ENCODE results near the gene CBS. TPM values are rescaled to one million over a fixed set of nuclear protein-coding genes. Genes with fewer than 3 reads are reported as not detected.
"Not testable (repeated sequence)": the region's sequence is repeated elsewhere in the genome, so short reads cannot be mapped to it uniquely, and the experiment has no call there.

CBS gene
- total and polyA plus RNA-seq, 5 donors = 4.8 to 13.3 (median 10.5) TPM

- DNase-seq (no peak), ATAC-seq (no peak)
- intact Hi-C loops (cut with DNase I) = no loop called here
- 92% methylated on average over 8 of the region's 8 CpGs for WGBS
- no peaks in the 10 kb centered on the region for H3K4me1 ChIP-seq (ENCODE audit: control insufficient read depth, insufficient read depth, low read length)
- no peaks in the 10 kb centered on the region for H3K27me3 ChIP-seq (ENCODE audit: control insufficient read depth, insufficient read depth)
- H3K9me3 ChIP-seq (ENCODE audit: control insufficient read depth, low read length) = no peaks in the 10 kb centered on the region
- H3K27ac ChIP-seq (ENCODE audit: low read length) = no peak overlapping the region
- no peak overlapping the region for H3K4me3 ChIP-seq (ENCODE audit: low read length)
These were observed 52.5 kb downstream of the CBS start for GRCh38 chr21:43023175-43023574.

- H3K4me1 ChIP-seq (ENCODE audit: control insufficient read depth, insufficient read depth, low read length) = no peaks in the 10 kb centered on the region
- DNase-seq (no peak), ATAC-seq (peak in 1 of 2 donors; percentile 43)
- no peak overlapping the region for H3K4me3 ChIP-seq (ENCODE audit: low read length)
- WGBS = 92% methylated on average over 28 of the region's 28 CpGs
- no peaks in the 10 kb centered on the region for H3K9me3 ChIP-seq (ENCODE audit: control insufficient read depth, low read length)
- no peak overlapping the region for H3K27ac ChIP-seq (ENCODE audit: low read length)
- H3K27me3 ChIP-seq (ENCODE audit: control insufficient read depth, insufficient read depth) = no peaks in the 10 kb centered on the region
- intact Hi-C loops (cut with DNase I) = no loop called here
These were observed 53.7 kb downstream of the CBS start for GRCh38 chr21:43021756-43022600.

GRCh38 chr21:43021191-43021590 is 54.4 kb downstream of the CBS start:
- ATAC-seq = no peak
- 93% methylated on average over 10 of the region's 10 CpGs for WGBS
- no peak overlapping the region for H3K27ac ChIP-seq (ENCODE audit: low read length)
- no peak overlapping the region for H3K4me3 ChIP-seq (ENCODE audit: low read length)
- no peak for DNase-seq
- no peaks in the 10 kb centered on the region for H3K27me3 ChIP-seq (ENCODE audit: control insufficient read depth, insufficient read depth)
- H3K4me1 ChIP-seq (ENCODE audit: control insufficient read depth, insufficient read depth, low read length) = no peaks in the 10 kb centered on the region
- H3K9me3 ChIP-seq (ENCODE audit: control insufficient read depth, low read length) = no peaks in the 10 kb centered on the region
- intact Hi-C loops (cut with DNase I) = no loop called here

GRCh38 chr21:43020771-43021170 is 54.9 kb downstream of the CBS start:
- H3K27ac ChIP-seq (ENCODE audit: low read length) = no peak overlapping the region
- H3K4me1 ChIP-seq (ENCODE audit: control insufficient read depth, insufficient read depth, low read length) = no peaks in the 10 kb centered on the region
- no peaks in the 10 kb centered on the region for H3K27me3 ChIP-seq (ENCODE audit: control insufficient read depth, insufficient read depth)
- DNase-seq = no peak
- H3K4me3 ChIP-seq (ENCODE audit: low read length) = no peak overlapping the region
- intact Hi-C loops (cut with DNase I) = no loop called here
- H3K9me3 ChIP-seq (ENCODE audit: control insufficient read depth, low read length) = no peaks in the 10 kb centered on the region
- WGBS = 90% methylated on average over 6 of the region's 6 CpGs
- no peak for ATAC-seq

- no peak overlapping the region for H3K4me3 ChIP-seq (ENCODE audit: low read length)
- H3K9me3 ChIP-seq (ENCODE audit: control insufficient read depth, low read length) = no peaks in the 10 kb centered on the region
- H3K27ac ChIP-seq (ENCODE audit: low read length) = no peak overlapping the region
- no peaks in the 10 kb centered on the region for H3K27me3 ChIP-seq (ENCODE audit: control insufficient read depth, insufficient read depth)
- 94% methylated on average over 13 of the region's 13 CpGs for WGBS
- H3K4me1 ChIP-seq (ENCODE audit: control insufficient read depth, insufficient read depth, low read length) = no peaks in the 10 kb centered on the region
- ATAC-seq (no peak), DNase-seq (no peak)
- intact Hi-C loops (cut with DNase I) = no loop called here
These were observed 55.5 kb downstream of the CBS start for GRCh38 chr21:43020177-43020576.

- no peak for ATAC-seq
- Histone ChIP-seq H3K4me3 (ENCODE audit: low read length) (no peak overlapping the region), H3K27me3 (ENCODE audit: control insufficient read depth, insufficient read depth) (no peaks in the 10 kb centered on the region), H3K27ac (ENCODE audit: low read length) (no peak overlapping the region), H3K4me1 (ENCODE audit: control insufficient read depth, insufficient read depth, low read length) (no peaks in the 10 kb centered on the region), H3K9me3 (ENCODE audit: control insufficient read depth, low read length) (no peaks in the 10 kb centered on the region)
- intact Hi-C loops (cut with DNase I) = no loop called here
- DNase-seq = no peak
- WGBS = 72% methylated on average over 10 of the region's 10 CpGs
These were observed 57.1 kb downstream of the CBS start for GRCh38 chr21:43018519-43018918.

GRCh38 chr21:43016728-43017127 is 58.9 kb downstream of the CBS start:
- ATAC-seq (no peak), DNase-seq (no peak)
- H3K4me1 ChIP-seq (ENCODE audit: control insufficient read depth, insufficient read depth, low read length) = no peaks in the 10 kb centered on the region
- no peaks in the 10 kb centered on the region for H3K9me3 ChIP-seq (ENCODE audit: control insufficient read depth, low read length)
- intact Hi-C loops (cut with DNase I) = no loop called here
- no peak overlapping the region for H3K4me3 ChIP-seq (ENCODE audit: low read length)
- WGBS = 96% methylated on average over 13 of the region's 13 CpGs
- no peaks in the 10 kb centered on the region for H3K27me3 ChIP-seq (ENCODE audit: control insufficient read depth, insufficient read depth)
- no peak overlapping the region for H3K27ac ChIP-seq (ENCODE audit: low read length)

- ATAC-seq = no peak
- Histone ChIP-seq H3K4me1 (ENCODE audit: control insufficient read depth, insufficient read depth, low read length) (no peaks in the 10 kb centered on the region), H3K4me3 (ENCODE audit: low read length) (no peak overlapping the region), H3K27me3 (ENCODE audit: control insufficient read depth, insufficient read depth) (no peaks in the 10 kb centered on the region), H3K9me3 (ENCODE audit: control insufficient read depth, low read length) (no peaks in the 10 kb centered on the region), H3K27ac (ENCODE audit: low read length) (no peak overlapping the region)
- no peak for DNase-seq
- intact Hi-C loops (cut with DNase I) = no loop called here
- WGBS = 74% methylated on average over 13 of the region's 13 CpGs
These were observed 59.6 kb downstream of the CBS start for GRCh38 chr21:43015906-43016540.

GRCh38 chr21:43012596-43012995 is 63.0 kb downstream of the CBS start:
- no peak overlapping the region for H3K27ac ChIP-seq (ENCODE audit: low read length)
- H3K4me3 ChIP-seq (ENCODE audit: low read length) = no peak overlapping the region
- ATAC-seq = peak in 1 of 2 donors; percentile 26
- no peaks in the 10 kb centered on the region for H3K27me3 ChIP-seq (ENCODE audit: control insufficient read depth, insufficient read depth)
- DNase-seq = no peak
- no peaks in the 10 kb centered on the region for H3K9me3 ChIP-seq (ENCODE audit: control insufficient read depth, low read length)
- H3K4me1 ChIP-seq (ENCODE audit: control insufficient read depth, insufficient read depth, low read length) = no peaks in the 10 kb centered on the region
- WGBS = 92% methylated on average over 6 of the region's 6 CpGs
- intact Hi-C loops (cut with DNase I) = no loop called here

GRCh38 chr21:43006874-43007208 is 68.8 kb downstream of the CBS start:
- 76% methylated on average over 4 of the region's 4 CpGs for WGBS

GRCh38 chr21:43006051-43006873 is 69.4 kb downstream of the CBS start:
- H3K27ac ChIP-seq (ENCODE audit: low read length); H3K4me3 ChIP-seq (ENCODE audit: low read length); H3K9me3 ChIP-seq (ENCODE audit: control insufficient read depth, low read length); intact Hi-C loops (cut with DNase I); H3K27me3 ChIP-seq (ENCODE audit: control insufficient read depth, insufficient read depth); H3K4me1 ChIP-seq (ENCODE audit: control insufficient read depth, insufficient read depth, low read length); DNase-seq: not testable (repeated sequence)
- WGBS = 65% methylated on average over 14 of the region's 14 CpGs
- ATAC-seq = peak; percentile 41 to 45

More at GRCh38 chr21:43006874-43007208, 68.8 kb downstream of the CBS start:
- no peaks in the 10 kb centered on the region for H3K27me3 ChIP-seq (ENCODE audit: control insufficient read depth, insufficient read depth)
- H3K9me3 ChIP-seq (ENCODE audit: control insufficient read depth, low read length) = no peaks in the 10 kb centered on the region
- no peaks in the 10 kb centered on the region for H3K4me1 ChIP-seq (ENCODE audit: control insufficient read depth, insufficient read depth, low read length)
- intact Hi-C loops (cut with DNase I) = no loop called here
- ATAC-seq (no peak), DNase-seq (no peak)
- H3K27ac ChIP-seq (ENCODE audit: low read length) = no peak overlapping the region
- no peak overlapping the region for H3K4me3 ChIP-seq (ENCODE audit: low read length)

Data from right cardiac atrium (tissue), 5 donors.